ENCODE data around the gene IQGAP2.

Gene IQGAP2

DNA sequence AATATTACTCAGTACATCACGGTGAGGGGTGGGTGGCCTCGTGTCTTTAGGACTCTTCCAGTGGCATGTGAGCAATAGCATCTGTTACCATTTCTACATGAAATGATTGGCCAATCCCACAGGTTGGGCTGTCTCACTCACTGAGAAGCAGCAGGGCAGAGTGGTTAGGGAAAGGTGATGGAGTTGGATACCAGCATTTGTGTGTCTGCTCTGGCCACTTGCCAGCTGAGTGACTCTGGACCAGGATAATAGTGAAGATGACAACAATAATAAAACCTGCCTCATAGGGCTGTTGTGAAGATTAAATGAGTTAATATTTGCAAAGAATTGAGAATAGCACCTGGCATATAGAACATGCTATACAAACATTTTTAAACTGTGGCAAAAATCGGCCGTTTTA, 42.0 kb downstream of the IQGAP2 start:
- TF ChIP-seq GATA2 (IDR thresholded peaks at IDR 0.05; ENCODE audit: low read depth, low read length) (no peak), GATA3 (IDR thresholded peaks at IDR 0.05; ENCODE audit: low read depth, low read length) (no peak)

DNA sequence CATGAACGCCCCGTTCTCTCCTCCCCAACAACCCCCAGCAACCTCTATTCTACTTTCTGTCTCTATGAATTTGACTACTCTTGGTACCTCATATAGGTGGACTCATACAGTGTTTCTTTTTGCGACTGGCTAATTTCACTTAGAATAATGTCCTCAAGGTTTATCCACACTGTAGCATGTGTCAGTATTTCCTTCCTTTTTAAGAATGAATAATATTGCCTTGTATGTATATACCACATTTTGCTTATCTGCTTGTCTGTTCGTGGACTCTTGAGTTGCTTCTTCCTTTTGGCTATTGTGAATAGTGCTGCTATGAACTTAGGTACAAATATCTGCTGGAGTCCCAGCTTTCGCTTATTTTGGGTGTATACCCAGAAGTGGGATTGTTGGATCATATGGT, 42.7 kb downstream of the IQGAP2 start:
- TF ChIP-seq GATA2 (IDR thresholded peaks at IDR 0.05; ENCODE audit: low read depth, low read length) (no peak), GATA3 (IDR thresholded peaks at IDR 0.05; ENCODE audit: low read depth, low read length) (no peak)

DNA sequence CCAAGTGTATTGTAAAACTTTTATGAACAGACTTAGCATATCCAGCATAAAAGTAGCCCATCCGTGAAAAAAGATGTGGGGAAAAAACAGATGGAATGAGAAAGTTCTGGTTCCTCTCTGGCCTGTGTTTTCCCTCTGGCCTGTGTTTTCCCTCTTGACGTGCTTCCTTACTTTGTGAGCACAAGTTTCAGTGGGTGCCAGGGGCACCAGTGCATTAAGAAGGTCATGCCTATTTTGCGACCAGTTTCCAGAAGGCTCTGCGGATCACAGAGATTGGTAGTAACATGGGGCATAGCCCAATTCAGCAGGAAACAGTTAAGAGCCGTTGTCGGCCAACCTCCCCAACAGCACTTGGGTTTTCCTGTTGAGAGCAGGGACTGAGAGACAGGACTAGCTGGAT, 43.7 kb downstream of the IQGAP2 start:
- TF ChIP-seq GATA2 (IDR thresholded peaks at IDR 0.05; ENCODE audit: low read depth, low read length) (no peak), GATA3 (IDR thresholded peaks at IDR 0.05; ENCODE audit: low read depth, low read length) (no peak)

DNA sequence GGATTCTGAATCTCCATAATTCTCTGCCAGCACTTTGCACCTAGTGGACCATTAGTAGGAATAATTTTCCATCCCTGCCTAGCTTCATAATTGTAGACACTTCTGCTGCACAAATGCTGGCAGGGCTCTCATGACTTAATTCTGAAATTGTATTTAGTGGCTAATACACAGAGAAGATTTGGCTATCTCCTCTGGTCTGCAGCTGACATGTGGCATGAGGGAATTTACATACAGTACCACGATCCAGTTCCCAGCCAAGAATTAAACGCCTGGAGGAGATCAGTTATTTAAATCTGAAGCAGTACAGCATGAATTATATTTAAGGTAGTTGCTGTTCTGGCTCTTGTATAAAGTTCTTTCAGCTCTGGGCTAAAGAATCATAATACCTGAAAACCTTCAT, 46.5 kb downstream of the IQGAP2 start:
- TF ChIP-seq GATA2 (IDR thresholded peaks at IDR 0.05; ENCODE audit: low read depth, low read length): no peak
- no peak for TF ChIP-seq GATA3 (IDR thresholded peaks at IDR 0.05; ENCODE audit: low read depth, low read length)

DNA sequence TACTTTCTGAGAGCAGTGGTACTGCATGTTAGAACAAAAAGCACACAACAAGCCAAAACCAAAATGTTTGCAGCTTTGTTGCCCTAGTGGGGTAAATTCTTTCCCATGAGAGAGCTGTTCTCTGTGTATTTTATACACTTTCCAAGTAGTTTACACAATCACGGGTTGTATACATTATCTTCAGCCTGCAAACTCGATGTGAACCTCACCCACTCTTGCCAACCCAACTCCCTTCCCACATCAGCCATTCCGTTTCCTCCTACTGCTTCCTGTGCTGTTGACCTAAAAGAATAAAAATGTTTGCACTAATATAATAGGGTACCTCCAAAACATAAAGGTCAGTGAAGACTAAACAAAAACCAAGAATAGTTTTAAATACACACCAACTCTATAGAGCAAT, 47.0 kb downstream of the IQGAP2 start:
- TF ChIP-seq GATA3 (IDR thresholded peaks at IDR 0.05; ENCODE audit: low read depth, low read length) (no peak), GATA2 (IDR thresholded peaks at IDR 0.05; ENCODE audit: low read depth, low read length) (no peak)

DNA sequence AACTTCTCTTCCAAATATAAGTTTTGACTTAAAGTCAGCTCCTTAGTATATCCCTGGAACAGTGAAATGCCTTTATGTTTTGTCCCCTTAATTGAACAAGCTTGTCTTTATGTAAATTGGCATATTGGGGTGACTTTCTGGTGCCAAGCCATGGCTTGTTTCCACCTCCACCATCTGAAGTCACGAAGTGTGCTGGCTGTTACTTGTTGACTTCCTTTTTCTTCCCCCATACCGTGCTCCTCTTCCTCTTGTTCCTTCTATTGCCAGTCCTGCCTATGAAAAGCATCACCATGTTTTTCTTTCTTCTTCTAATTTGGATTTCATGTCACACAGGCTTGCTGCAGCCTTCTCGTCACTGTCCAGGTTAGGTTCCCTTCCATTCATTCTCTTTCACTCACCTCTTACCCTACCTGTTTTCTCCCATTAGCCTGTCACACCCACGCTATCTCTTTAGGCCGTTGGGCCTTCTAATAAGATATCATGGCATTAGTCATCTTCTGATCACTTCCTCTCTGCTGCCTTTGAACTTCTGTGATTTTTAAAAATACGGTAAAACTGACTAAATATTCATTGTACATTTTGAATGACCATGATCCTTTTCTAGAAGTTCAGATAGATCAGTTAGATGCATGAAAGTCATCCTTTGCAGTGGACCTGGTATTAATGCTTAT, 48.1 kb downstream of the IQGAP2 start:
- TF ChIP-seq GATA2 (IDR thresholded peaks at IDR 0.05; ENCODE audit: low read depth, low read length) (no peak), GATA3 (IDR thresholded peaks at IDR 0.05; ENCODE audit: low read depth, low read length) (no peak)

DNA sequence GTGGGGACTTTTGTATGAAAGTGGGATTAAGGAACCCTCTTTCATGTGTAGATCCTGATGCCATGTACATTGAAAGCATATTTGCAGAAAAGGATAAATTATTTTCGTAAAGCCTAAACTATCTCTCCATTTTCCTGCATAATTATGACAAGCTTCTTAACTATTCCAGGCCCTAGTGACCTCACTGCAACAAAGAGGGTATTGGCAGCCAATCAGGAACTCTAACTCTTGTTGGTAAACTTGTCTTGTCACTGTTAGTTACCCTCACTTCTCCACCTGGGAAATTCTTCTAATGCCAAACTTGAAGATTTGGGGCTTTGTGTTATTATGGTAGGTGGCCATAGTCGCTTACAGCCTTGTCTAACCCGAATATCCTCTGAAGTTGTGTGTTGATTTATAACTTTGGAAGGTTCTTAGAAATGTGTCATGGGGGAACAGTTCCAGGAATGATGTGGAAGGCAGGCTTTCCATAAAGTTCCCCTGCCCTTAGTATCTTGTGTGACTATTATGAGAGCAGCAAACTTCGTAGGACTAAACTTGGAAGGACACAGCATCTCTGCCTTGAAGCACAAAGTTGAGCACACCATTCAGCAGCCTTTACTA, 52.5 kb downstream of the IQGAP2 start:
- TF ChIP-seq GATA2 (IDR thresholded peaks at IDR 0.05; ENCODE audit: low read depth, low read length): no peak
- TF ChIP-seq GATA3 (IDR thresholded peaks at IDR 0.05; ENCODE audit: low read depth, low read length): no peak

DNA sequence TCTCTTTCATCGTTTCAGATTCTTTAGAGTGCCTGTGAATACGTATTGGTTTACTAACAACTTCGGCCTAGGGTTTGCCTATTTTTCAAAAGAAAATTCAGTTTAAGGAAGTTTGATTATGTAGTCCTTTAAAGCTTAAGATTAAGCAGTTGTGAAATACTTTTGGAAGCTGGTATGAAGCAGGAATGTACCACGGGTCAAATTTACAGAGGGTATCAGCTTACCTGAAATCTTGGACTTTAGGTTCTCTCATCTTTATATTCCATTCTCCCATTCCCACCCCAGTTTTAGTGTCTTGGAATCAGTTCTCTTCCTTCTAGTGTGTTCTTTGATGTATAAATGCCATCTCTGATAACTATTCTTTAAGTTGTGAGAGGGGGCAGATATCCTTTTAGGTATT, 53.2 kb downstream of the IQGAP2 start:
- TF ChIP-seq GATA2 (IDR thresholded peaks at IDR 0.05; ENCODE audit: low read depth, low read length) (no peak), GATA3 (IDR thresholded peaks at IDR 0.05; ENCODE audit: low read depth, low read length) (no peak)

DNA sequence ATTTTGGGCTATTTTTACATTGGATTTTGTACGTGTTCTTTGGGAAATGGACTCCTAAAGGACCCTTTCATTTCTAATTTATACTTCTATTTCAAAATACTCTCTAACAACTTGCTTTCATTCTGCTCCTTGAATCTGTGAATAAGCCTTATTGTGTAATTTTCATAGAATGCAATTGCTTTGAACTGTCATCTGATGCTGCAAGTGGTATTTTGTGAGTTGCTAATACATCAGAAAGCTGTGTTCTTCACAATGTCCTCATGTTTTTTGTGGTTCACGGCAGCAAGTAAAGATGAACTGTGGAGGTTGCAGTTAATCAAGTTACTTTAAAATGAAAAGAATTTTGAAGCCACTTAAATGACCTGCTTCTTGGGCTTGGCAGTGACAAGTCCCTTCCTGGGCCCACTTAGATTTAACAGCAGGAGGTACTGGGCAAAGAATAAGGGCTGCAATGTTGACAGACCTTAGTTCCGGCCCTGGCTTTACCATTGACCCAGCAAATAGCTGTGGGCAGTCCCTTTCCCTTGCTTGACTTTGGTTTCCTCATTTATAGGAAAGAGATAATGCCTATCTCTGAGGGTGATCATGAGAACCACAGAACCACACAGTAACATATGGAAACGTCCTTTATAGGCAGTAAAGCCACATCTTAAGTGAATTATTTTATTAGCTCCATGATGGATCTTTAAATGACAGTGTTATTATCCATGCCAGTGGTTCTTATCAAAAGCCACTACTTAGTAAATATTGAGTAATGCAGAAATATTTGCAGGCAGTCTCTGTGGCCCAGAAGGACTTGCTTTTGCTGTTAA, 54.8 kb downstream of the IQGAP2 start:
- TF ChIP-seq GATA3 (IDR thresholded peaks at IDR 0.05; ENCODE audit: low read depth, low read length): peak; percentile 42; the same call in 1 of the 2 replicates
- TF ChIP-seq GATA2 (IDR thresholded peaks at IDR 0.05; ENCODE audit: low read depth, low read length): peak; percentile 58

DNA sequence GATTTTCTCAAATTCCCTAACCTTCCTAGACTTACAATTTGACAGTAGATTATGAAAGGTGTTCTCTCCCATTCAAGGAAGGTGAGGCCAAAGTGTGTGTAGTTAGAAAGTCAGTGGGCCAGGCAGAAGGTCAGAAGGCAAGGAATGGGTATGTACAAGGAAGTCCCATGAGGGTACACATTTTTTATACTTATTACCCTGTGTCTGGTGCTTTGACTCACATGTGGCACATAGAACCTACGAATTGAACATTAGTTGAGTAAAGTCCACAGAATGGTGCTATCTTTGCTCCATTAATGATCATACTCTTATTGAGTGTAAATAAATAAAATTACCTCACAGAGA, 55.4 kb downstream of the IQGAP2 start:
- TF ChIP-seq GATA2 (IDR thresholded peaks at IDR 0.05; ENCODE audit: low read depth, low read length) (no peak), GATA3 (IDR thresholded peaks at IDR 0.05; ENCODE audit: low read depth, low read length) (no peak)

DNA sequence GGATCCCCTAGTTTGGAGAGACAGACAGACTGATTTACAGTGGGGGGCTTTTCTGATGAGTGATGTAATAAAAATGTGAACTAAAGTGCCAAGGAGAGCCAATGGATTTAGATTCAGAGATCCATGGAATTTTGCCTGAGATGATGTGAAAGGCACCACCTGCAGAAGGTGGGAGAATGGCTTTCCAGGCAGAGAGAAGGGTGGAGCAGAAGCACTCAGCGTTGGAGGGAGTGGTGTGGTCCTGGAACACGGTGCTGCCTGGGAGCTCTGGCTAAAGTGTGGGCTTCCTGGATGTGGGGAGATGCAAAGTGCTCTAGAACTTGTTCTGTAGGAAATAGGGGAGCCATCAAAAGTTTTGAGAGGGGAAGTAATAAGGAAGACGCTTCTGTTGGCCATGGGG, 57.0 kb downstream of the IQGAP2 start:
- TF ChIP-seq GATA3 (IDR thresholded peaks at IDR 0.05; ENCODE audit: low read depth, low read length) (no peak), GATA2 (IDR thresholded peaks at IDR 0.05; ENCODE audit: low read depth, low read length) (no peak)

DNA sequence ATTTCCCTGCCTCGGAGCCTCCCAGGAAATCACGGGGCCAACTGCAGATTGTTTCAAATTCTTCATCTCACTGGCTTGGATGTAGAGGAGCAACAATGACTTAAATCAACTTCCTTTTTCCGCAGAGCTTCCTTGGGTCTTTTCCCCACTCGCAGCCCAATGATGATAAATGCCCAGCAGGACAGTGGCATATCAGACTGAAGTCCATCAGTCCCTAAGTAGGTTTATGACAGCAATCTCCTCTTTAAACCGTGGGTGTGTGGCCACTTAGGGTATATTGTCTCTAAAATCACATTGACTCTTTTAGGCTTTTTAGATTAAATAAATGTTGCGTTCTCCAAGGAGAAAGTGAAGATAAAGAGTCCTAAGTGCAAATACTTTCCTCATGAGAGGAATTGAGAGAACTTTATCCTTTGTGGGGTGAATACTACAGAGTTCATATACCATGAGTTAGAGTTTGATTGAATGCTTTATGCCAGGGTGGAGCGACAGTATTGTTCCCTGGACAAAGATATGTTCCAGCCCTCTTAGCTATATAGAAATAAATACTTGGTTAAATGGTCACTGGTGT, 59.1 kb downstream of the IQGAP2 start:
- TF ChIP-seq GATA2 (IDR thresholded peaks at IDR 0.05; ENCODE audit: low read depth, low read length) (no peak), GATA3 (IDR thresholded peaks at IDR 0.05; ENCODE audit: low read depth, low read length) (no peak)

DNA sequence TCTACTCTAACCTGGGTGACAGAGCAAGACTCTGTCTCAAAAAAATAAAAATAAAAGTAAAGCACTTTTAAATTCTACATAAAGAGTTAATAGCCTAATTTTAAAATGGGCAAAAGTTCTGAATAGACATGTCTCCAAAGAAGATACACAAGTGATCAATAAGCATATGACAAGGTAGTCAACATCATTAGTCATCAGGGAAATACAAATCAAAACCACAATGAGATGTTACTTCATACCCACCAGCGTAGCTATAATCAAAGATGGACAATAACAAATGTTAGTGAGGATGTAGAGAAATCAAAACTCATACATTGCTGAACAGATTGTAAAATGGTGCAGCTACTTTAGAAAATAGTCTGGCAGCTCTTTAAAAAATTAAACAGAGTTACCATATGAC, 64.1 kb downstream of the IQGAP2 start:
- TF ChIP-seq GATA3 (IDR thresholded peaks at IDR 0.05; ENCODE audit: low read depth, low read length): no peak
- TF ChIP-seq GATA2 (IDR thresholded peaks at IDR 0.05; ENCODE audit: low read depth, low read length): no peak

DNA sequence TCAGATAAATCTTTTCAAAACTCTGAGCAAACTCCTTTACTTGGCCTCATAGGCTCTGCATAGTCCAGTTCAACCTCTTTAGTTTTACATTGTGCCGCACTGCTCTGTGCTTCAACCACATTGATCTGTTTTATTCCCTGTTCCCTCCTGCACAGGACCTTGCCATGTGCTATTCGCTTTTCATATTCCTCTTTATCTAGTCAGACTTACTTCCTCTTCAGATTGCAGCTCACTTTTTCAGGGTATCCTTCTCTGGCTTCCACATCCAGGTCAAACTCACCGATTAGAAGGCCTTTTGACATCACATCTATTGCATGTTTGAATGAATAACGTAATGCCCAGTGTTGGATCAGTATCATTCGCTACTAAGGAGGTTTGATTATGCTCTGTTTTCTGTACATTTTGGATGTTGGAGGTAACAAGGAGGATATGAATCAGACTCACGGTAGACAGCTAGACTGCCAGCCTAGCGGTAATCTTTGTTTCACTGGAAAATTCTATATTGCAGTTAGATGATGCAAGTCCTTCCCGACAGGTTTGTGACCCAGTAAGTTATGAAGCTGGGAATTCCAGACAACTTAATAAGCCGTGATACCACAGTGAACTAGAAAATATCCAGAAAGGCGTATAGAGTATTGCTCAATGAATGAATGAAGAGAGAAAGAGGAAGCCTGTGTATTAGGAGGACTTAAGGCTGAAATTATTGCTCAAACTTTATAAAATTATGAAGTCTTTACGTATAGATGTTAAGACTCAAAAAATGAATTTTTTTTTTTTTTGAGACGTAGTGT, 65.7 kb downstream of the IQGAP2 start:
- TF ChIP-seq GATA3 (IDR thresholded peaks at IDR 0.05; ENCODE audit: low read depth, low read length): no peak
- no peak for TF ChIP-seq GATA2 (IDR thresholded peaks at IDR 0.05; ENCODE audit: low read depth, low read length)

All from SH-SY5Y (cell line).